ENCODE measurements around the gene FBLN2. TPM values are rescaled to one million over a fixed set of nuclear protein-coding genes. Genes with fewer than 3 reads are reported as not detected.

Gene FBLN2
- total RNA-seq, 1 donor from 2014 or later, result 0.91 TPM

- DNase-seq (ENCODE audit: low read depth), result no peak
Observed at GRCh38 chr3:13682331-13683013, 133.5 kb downstream of the FBLN2 start.

DNA sequence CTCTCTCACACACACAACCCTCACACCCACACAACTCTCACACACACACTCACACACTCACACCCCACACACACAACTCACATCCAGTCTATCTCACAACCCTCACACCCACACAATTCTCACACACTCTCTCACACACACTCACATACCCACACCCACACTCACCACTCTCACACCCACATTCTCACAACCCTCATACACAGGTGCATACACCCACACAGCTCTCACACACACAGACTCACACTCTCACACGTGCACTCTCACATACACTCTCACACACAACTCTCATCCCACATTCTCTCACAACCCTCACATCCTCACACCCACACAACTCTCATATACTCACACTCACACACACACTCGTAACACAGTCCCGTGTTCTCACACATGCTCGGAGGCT, 134.4 kb downstream of the FBLN2 start:
- no peak for DNase-seq (ENCODE audit: low read depth)

- DNase-seq (ENCODE audit: low read depth), result no peak
Observed at GRCh38 chr3:13683772-13684171, 134.8 kb downstream of the FBLN2 start.

DNA sequence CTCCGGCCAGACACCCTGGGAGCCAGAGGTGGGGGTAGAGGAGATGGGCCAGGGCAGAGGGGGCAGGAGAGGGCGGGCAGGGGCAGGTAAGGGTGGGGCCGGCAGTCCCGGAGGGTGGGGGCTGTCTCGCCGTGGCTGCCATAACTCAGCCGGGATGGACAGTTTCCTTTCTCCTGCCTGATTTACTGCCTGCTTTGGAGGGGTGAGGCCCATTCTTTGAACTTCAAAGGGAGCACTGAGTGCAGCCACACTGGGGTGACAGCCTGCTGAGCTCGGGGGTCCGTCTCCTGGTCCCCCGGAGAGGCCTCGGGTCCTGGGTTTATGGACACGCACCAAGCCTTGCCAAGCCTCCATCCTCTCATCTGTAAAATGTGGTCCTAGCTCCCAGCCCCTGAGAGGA, 135.4 kb downstream of the FBLN2 start:
- DNase-seq (ENCODE audit: low read depth), result no peak

- DNase-seq (ENCODE audit: low read depth), result no peak
Observed at GRCh38 chr3:13684854-13685253, 135.9 kb downstream of the FBLN2 start.

DNA sequence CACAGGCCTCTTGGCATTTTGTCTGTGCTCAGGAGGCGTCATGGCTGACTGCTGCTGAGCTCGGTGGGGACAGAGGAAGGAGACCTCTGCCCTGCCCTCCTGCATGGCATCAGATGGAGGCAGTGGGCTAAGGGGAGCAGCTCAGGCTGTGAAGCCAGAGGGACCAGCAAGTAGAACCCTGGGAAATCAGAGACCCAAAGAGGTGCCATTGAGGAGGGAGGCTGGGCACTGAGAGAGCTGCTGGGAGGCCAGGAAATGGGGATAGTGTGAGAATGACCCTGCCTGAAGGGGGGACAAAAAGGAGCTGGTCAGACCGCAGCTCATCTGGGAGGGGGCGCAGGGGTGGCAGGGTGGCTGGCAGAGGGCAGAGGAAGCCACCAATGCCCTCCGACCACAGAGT, 136.8 kb downstream of the FBLN2 start:
- no peak for DNase-seq (ENCODE audit: low read depth)

DNA sequence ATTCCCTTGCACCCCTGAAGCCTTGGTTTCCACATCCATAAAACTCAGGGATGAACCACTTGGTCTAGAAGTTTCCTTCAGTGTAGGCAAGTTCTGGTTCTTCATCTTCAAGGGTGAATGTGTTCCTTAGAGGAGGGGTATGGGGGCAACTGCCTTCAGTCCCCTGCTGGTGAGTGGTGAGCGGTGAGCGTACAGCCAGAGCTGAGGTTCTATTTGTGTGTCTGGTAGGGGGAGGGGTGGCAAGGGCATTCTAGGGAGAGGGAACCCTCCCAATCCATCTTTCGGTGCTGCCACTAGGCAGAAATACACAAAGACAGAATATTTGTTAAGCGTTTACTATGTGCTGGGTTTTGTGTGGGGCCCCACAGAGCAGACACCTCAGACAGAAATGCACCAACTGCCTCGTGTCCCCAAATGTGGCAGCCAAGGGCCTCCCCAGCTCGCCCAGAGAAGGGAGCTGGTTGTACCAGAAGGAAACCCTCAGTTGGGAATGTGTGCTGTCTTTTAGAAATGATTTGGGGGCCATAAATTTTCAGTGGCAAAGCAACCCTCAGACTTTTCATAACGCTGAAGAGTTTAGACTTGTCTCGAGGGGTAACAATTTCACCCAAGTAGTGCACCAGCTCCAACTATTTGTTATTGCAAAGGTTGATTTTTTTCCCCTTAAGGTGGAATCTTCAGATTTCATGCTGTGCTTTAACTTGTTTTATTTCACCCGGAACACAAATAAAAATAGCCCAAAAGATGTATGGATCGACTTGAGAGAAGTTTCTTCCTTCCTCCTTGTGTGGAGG, 137.6 kb downstream of the FBLN2 start:
- no peak for DNase-seq (ENCODE audit: low read depth)

- no peak for DNase-seq (ENCODE audit: low read depth)
Observed at GRCh38 chr3:13687517-13687943, 138.6 kb downstream of the FBLN2 start.

Other genes with a start within 250 kb of the FBLN2 start
- gene NUP210, start 128.8 kb upstream of the FBLN2 start, total RNA-seq, result not detected in 2 replicates
- gene HDAC11, start 68.8 kb upstream of the FBLN2 start, total RNA-seq, result 12.6 and 15.1 TPM in 2 replicates